Measurements from ENCODE around the gene ANKS1B. TPM values are rescaled to one million over a fixed set of nuclear protein-coding genes. Genes with fewer than 3 reads are reported as not detected.

Gene ANKS1B
- total RNA-seq, 1 experiment from 2014 or later: 0.11 TPM

DNA sequence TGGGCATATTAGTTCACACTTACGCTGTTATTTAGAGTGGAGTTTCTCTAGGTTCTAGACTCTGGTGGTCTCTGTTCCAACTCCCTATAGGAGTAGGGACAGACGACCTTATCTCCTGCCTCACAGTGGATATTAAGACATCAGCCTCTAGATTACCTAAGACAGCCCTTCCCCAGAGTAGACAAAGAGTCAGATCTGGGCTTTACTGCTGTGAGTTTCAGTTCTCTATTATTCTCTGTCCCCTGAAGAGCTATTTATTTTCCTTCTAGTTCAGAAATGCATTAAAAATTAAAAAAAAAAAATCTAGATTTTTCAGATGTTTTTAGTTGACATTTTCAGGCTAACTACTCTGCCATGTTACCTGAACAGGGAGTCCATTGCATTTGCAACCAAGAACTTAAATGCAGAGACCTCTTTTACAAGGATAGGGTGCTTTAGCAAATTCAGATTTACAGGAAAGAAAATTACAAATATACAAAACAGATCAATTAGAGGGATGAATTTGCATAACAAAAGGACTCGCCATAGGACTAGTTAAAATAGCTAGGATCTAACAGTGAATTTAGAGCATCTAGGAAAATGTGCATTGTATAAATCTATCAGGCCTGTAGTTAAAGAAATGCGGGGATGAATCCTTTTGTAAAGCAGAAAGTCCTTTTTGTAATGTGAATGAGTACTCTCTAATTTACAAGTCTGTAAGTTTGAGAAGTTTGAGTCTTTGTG lies 958.2 kb downstream of the ANKS1B start:
- no peak for DNase-seq (ENCODE audit: low read depth)

- DNase-seq (ENCODE audit: low read depth): no peak
Measured at GRCh38 chr12:99024870-99025269, 959.9 kb downstream of the ANKS1B start.

DNA sequence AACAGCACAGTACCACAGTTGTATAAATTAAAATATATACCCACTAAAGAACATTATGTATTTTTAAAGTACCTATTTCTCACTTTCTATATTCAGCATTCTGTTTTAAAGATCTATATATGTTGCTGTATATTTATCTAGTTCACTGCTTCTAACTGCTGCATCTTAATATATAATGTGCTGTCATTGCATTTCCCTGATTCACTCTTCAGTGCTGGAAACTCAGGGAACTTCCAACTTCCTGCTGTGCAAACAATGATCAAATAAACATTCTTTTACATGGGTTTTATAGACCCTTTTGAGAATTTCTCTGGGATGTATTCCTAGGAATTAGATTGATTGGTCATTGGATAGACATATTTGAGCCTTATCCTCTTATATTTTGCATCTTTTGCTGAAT lies 960.5 kb downstream of the ANKS1B start:
- no peak for DNase-seq (ENCODE audit: low read depth)

- DNase-seq (ENCODE audit: low read depth): no peak
Measured at GRCh38 chr12:99020871-99021270, 963.9 kb downstream of the ANKS1B start.

DNA sequence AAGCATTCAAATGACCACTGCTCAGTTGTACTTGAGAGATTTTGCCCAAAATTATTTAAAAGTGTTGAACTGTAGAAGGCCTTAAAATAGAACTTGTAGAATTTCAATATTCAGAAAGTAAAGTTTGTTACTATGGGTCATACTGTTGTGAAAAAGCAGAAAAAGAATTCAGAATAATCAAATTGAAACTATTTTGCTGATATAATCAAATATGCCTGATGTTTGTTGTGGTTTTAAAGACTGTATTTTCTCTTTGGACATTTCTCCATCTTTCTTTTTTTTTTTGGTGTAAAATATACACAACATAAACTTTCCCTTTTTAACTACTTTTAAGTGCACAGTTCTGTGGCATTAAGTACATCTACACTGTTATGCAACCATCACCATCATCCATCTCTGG lies 964.9 kb downstream of the ANKS1B start:
- DNase-seq (ENCODE audit: low read depth): no peak

GRCh38 chr12:99017971-99018370 lies 966.8 kb downstream of the ANKS1B start:
- DNase-seq (ENCODE audit: low read depth): no peak

DNA sequence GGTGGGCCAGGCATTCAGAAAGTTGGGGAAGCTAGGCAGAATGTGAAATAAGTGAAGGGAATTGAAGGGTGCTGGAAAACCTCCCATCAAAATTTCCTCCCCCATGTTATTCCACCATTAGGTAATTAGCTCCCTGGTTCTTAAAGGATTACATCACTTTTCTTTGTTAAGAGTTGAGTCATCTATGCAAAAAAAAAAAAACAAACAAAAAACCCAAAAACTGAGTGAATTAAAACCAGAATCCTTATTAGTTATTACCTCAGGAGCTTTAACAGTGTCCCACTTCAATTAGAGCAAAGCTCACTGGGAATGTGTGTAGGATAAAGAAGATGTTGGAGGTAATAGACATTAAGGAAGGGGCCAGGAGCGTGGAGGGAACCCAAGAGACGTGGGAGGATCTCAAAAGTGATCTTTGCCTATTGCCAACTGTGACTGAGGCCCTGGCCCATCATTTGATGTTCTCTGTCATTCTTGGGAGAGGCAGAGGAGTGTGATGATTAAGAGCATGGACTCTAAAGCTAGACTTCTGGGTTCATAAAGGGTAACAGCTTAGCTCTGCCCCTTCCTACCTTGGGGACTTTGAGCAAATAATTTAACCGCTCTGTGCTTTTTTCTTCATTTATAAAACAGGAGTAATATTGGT lies 975.0 kb downstream of the ANKS1B start:
- DNase-seq (ENCODE audit: low read depth): no peak

GRCh38 chr12:99005601-99006000 lies 979.1 kb downstream of the ANKS1B start:
- no peak for DNase-seq (ENCODE audit: low read depth)

- no peak for DNase-seq (ENCODE audit: low read depth)
Measured at GRCh38 chr12:99004799-99005466, 979.8 kb downstream of the ANKS1B start.

DNA sequence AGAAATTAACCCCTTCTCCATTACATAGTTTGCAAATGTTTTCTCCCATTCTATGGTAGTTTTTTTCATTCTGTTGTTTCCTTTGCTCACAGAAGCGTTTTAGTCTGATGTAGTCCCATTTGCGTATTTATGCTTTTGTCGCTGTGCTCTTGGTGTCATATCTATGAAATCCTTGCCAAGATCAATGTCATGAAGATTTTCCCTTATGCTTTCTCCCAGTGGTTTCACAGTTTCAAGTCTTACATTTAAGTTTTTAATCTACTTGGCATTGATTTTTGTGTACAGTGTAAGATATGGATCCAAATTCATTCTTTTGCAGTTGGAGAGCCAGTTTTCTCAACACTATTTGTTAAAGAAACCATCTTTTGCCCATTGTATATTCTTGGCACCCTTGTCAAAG lies 982.0 kb downstream of the ANKS1B start:
- DNase-seq (ENCODE audit: low read depth): no peak

GRCh38 chr12:99002156-99002555 lies 982.6 kb downstream of the ANKS1B start:
- no peak for DNase-seq (ENCODE audit: low read depth)

- no peak for DNase-seq (ENCODE audit: low read depth)
Measured at GRCh38 chr12:98999559-98999958, 985.2 kb downstream of the ANKS1B start.

DNA sequence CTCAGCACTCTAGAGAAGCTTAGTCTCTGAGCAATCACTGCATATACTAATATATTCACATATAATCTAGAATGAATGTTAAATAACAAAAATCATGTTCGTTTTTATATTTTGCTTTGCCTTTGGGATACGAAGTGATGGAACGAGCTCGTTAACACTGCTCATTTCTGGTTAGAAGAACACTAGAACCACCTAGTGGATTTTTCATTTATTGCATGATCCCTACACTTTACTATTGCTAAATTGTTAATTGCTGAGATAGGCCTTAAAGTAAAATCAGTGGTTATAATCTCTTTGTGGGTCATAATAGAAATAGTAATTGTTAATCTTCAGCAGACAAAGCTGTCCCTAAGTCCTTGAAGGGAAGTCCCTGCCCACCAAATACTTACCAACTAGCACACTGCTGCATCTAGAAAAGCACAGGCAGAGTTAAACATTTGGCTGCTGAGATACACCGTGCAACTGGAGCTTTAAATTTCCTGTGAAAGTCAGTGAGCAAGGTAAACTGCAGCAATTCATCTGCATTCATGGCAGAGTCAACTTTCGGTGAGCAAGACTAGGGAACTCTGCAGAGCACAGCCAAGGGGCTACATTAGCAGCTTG lies 985.9 kb downstream of the ANKS1B start:
- peak; percentile 21 for DNase-seq (ENCODE audit: low read depth)

DNA sequence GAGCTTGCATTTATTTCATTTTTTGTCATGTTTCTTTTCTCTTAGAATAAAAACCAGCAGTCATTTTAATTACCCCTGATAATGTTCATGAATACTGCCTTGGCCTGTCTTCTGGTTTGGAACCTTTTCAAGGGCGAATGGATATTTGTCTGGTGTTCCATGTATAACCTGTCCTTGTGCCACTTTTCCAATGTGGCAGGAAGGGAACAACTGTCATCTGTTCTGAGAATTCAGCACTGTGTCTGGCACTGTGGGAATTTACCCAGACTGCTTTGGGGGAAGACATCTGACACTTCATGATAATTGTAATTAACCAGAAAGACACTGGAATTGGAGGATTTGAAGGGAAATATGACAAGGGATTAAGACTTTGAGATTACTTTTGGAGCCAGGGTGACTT lies 986.8 kb downstream of the ANKS1B start:
- no peak for DNase-seq (ENCODE audit: low read depth)

GRCh38 chr12:98990648-98991047 lies 994.1 kb downstream of the ANKS1B start:
- DNase-seq (ENCODE audit: low read depth): no peak

GRCh38 chr12:98985156-98985555 lies 999.6 kb downstream of the ANKS1B start:
- DNase-seq (ENCODE audit: low read depth): no peak

DNA sequence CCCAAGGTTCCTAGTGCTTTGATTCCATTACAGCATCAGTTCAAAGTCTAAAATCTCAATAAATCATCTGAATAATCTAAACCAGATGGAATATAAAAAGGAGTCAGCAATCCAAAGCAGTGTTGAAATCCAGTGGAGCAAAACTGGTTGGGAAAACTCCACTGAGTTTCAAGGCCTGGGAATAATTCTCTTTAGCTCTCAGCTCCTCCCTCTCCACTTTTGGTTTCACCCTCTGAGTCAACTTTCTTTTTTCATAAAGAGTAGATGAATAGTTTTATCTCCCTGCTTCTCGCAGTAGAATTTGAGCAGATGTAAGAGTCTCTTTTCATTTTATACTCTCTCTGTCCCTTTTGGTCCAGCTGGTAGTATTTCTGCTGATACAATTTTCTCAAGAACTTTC lies 1001.1 kb downstream of the ANKS1B start:
- no peak for DNase-seq (ENCODE audit: low read depth)

GRCh38 chr12:98980508-98980907 lies 1004.2 kb downstream of the ANKS1B start:
- no peak for DNase-seq (ENCODE audit: low read depth)

GRCh38 chr12:98977186-98977585 lies 1007.5 kb downstream of the ANKS1B start:
- no peak for DNase-seq (ENCODE audit: low read depth)

DNA sequence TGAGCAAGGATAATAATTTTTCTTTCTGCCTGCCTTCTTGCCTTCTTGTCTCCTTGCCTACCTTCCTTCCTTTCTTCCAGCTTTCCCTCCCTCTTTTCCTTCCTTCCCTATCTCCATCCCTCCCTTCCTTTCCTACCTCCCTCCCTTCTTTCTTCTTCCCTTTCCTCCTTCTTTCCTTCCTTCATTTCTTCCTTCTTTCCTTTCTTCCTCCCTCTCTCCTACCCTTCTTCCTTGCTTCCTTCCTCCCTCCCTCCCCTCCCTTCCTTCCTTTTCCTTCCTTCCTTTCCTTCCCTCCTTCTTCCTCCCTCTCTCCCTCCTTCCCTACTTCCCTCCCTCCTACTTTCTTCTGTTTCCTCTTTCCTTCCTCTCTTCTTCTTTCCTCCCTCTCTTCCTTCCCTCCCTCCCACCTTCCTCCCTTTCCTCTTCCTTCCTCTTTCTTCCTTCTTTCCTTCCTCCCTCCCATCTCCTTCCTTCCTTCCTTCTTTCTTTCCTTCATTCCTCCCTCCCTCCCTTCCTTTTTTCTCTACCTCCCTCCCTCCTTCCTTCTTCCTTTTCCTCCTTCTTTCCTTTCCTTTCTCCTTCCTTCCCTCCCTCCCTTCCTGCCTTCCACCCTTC lies 1009.9 kb downstream of the ANKS1B start:
- no peak for DNase-seq (ENCODE audit: low read depth)

- DNase-seq (ENCODE audit: low read depth): peak; percentile 30
Measured at GRCh38 chr12:98973395-98973794, 1011.3 kb downstream of the ANKS1B start.

DNA sequence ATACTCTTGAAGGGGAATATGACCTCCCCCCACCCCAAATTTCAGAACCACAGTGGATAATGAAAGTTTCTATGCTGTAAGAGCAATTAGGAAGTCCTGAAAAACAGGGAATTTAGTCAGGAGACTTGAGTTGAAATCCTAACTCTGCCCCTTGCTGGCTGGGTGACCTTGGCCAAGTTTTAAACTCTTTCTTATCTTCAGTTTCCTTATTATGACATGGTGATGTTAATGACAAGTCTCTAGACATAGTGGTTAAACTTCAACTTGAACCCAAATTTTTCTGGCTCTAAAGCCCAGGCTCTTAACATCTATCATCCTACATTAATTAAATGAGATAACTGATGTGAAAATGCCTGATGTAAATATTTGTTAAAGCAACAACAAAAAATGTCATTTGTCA lies 1013.8 kb downstream of the ANKS1B start:
- no peak for DNase-seq (ENCODE audit: low read depth)
